ENCODE measurements around the gene TMEM178A.
"Not testable (repeated sequence)": the region's sequence is repeated elsewhere in the genome, so short reads cannot be mapped to it uniquely, and the experiment has no call there.

The TMEM178A gene

DNA sequence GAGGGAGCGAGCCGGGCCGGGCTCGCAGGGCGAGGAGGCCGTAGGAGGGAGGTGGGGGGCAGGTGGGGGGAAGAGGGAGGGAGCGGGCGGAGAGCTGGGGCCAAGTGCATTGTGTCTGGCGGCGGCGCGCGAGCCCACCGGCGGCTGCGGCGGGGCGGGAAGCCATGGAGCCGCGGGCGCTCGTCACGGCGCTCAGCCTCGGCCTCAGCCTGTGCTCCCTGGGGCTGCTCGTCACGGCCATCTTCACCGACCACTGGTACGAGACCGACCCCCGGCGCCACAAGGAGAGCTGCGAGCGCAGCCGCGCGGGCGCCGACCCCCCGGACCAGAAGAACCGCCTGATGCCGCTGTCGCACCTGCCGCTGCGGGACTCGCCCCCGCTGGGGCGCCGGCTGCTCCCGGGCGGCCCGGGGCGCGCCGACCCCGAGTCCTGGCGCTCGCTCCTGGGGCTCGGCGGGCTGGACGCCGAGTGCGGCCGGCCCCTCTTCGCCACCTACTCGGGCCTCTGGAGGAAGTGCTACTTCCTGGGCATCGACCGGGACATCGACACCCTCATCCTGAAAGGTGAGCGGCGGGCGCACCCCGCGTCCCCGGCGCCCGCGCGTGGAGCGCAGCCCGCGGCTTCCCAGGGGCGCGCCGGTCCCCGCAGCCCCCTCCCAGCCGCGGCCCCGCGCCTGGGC lies at the start of gene TMEM178A:
TSS of gene TMEM178A (plus strand) at position 107 of the 680 bp plus-strand sequence. CDS start at position 165, 58 bp downstream.
- DNase-seq = no peak

DNA sequence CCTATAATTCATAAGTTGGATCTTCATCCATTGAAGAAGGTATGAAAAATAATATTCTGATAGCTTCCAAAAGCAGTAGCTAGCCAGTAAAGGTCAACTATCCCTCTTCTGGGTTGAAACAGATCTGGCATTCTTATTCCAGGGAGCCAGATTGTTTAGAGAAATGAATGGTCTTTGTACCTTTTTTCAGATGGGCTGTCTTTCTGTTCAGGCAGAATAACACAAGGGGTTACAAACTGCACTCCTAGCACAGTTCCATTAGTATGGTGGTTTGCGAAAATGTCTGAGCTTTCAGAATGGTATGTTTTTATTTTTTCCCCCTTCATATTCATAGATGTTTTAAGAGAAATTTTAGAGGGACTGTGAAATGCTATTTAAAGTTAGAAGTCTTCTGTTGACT lies 47.5 kb upstream of the TMEM178A start:
- DNase-seq = no peak

DNA sequence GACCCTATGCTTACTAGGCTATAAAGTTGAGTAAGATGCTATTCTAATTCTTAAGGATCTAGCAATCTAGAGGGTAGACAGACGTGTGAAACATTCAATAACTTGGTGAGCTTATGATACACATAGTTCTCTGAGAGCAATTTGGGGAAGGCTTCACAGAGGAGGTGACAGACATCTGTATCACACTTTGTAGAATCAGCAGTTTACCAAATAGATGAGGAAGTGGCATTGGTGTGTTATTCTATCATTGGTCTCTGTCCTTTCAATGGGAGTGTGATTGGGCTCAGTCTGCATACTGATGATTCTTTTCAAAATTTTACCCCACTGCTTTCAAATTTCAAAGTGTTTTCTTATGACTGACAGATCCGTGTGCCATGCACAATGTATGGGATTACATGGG lies 47.0 kb upstream of the TMEM178A start:
- DNase-seq = peak in 1 of 2 donors; percentile 20

DNA sequence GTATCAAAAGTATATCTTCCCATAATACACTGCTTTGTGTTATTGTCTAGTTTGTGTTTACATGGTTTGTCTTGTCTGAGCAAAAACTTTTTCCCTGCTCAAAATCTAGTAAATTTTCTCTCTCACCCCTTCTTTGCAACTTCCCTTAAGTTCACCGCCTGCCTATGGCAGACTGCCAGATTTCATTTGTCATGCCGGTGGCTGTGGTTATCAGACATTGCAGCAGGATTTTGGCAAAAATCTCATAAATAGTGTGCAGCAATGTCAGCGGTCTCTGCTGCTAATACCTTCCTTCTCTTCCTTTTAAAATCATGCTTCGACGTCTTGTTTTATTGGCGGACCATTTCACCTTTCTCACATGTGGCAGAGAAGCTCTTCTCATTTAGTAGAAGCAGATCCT lies 45.6 kb upstream of the TMEM178A start:
- peak in 1 of 2 donors; percentile 88 for DNase-seq

DNA sequence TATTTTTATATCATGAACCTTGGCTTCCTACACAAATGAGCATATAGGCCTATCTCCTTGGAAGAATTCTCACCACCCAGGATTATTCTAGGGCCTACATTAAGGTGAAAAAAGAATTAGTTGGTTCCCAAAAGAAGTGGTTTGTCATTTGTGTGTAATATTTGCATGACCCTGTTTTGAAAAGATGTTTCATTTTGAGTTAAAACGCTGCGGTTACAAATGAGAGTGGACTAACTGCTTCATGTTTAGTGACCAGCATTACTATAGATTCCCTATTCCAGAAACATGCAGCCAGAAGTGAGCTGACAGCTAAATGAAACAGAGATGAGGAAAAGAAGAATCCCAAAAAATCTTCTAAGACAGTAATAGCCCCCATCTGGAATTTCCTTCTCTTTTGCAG lies 44.1 kb upstream of the TMEM178A start:
- no peak for DNase-seq

DNA sequence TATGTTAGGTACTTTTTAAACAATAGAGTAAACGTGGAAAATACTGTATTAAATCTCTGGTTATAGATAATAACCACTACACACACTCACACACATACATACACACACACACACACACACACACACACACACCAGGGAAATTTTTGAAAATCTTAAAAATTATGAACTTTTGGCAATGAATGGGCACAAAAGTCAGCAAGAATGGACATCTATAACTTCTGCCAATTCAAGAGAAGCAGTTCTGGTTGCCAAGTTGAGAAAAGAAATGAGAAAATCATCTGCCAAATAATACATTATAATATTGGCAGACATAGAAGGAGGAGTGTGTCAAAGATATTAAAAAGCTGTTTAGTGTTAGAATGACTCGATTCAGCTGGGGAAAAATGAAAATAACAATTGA lies 42.9 kb upstream of the TMEM178A start:
- DNase-seq = no peak

DNA sequence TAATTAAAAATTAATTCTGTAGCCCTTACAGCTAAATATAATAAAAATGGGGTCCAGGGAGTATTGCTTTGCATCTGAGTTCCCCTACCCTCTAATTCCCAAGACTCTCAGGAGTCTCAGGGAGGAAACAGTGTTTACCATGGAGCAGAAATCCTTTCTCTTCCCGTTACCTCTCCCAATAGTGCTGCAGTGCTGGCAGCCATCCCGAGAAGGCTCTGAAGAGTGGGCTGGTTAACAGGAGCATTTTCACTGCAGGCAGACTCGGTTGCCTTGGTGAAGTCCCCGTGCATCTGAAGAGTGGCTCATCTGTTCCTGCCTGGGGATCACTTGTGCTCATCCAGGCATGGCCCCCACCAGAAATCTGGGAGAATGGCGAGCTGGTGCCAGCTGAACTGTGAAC lies 41.8 kb upstream of the TMEM178A start:
- no peak for DNase-seq

DNA sequence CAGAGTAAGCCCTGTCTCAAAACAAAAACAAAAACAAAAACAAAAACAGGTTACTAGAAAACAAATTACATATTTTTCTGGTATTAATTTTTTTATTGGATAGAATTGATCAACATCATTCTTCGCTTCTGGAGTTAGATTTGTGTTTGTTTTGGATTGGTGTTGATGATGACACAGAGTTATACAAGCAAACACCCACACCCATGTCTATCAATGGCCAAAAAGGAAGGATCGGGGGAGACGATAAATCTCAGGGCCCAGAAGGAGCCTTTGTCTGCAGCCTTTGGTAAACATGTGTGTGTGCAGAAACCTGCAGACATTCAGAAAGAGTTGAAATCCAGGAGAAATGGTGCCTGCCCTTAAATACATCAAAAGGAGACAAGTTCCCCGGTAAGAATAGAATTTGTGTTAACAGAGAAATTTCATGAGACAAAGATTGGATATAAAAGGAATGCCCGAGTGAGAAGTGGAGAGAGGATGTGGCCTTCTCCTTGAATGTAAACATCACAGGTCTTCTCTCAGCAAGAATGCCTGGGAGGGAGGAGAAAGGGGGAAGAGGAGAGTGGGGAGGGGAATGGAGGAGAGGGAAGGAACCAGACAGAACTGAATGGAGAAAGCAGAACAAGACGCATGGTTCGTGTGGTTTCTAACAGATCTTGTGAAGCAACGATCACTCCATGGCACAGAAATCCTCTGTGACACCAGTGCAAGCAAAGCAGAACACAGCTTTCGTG lies 40.4 kb upstream of the TMEM178A start:
- peak in 1 of 2 donors; percentile 38 for DNase-seq

DNA sequence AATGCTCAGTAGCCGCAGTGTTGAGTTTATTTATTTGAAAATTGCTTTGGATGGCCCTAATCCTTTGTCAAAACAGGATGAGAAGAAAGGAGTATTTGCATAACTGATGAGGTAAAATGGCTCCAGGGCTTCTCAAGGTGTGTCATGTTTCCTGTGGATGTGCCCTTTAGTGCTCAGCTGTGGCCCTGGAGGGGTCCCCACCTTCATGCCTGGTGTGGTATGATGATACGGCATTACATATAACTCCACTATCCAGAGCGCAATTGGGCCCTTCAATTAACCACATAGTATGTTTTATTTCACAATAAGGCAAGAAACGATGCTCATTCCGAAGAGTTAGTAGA lies 39.8 kb upstream of the TMEM178A start:
- DNase-seq = no peak

DNA sequence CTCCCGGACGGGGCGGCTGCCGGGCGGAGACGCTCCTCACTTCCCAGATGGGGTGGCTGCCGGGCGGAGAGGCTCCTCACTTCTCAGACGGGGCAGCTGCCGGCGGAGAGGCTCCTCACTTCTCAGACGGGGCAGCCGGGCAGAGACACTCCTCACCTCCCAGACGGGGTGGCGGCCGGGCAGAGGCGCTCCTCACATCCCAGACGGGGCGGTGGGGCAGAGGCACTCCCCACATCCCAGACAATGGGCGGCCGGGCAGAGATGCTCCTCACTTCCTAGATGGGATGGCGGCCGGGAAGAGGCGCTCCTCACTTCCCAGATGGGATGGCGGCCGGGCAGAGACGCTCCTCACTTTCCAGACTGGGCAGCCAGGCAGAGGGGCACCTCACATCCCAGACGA lies 37.4 kb upstream of the TMEM178A start:
- not testable (repeated sequence) for DNase-seq

DNA sequence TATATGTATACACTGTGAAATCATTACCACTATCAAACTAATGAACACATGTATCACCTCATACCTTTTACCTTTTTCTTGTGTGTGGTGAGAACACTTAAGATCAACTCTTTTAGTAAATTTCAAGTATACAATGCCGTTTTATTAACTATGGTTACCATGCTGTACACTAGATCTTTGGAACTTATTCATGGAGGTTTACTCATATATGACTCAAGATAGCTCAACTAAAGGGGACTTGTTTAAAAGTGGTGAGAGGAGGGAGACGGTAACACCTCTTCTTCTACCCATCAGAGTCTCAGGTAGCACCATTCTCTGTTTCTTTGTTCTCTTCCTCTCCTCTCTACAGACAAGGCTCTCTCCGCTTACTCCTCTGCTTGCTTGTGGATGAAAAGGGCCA lies 36.1 kb upstream of the TMEM178A start:
- DNase-seq = no peak

DNA sequence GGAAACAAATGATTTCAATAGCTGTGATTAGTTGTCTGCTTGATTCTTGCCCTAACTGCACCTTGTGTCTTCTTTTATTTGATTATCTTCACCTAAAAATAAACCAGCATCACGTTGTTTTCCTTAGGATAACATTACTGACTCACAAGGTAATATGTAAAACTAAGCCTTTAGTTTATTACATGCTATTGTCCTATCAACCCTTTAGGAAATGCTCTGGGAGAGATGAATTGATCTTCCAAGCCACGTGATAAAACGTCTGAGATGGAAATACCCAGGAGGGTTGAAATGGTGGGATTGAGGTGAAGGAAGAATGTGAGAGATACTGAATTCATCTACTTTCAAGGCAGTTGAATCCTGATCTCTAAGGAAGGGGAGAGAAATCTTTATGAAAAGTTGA lies 34.5 kb upstream of the TMEM178A start:
- no peak for DNase-seq

DNA sequence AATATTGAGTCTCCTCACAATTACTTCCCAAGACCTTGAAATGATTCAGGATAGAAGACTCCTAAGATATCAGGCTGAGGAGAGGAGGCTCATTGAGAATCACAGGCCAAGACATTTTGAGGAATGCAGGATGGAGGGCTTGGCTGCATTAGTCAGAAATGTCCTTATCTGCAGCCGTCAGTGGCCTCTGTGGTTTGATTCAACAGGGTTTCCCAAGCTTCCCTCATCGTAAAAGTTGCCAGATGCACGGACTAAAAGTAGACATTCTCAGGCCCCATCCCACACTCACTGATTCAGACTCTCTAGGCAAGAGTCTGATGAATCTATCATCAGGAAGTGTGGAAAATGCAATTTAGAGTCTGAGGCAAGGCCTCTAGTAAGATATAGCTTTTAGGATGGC lies 34.0 kb upstream of the TMEM178A start:
- DNase-seq = peak in 1 of 2 donors; percentile 84

DNA sequence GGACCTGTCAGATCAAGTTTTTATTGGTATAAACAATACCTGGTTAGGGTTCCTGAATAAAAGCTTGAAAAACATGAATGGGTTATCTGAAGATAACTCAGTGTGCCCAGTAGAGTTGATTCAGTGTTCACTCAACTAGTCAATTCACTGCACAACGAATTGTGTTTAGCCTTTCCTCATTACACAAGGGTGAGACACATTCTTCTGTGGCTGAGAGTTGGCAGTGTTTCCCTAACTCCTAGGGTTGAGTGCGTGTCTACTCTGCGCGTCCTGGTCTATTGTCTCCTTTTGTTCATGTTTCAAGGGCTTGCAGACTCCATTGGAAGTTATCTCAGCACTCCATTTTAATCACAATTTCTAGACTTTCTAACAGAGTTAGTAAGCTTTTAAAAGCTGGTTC lies 32.8 kb upstream of the TMEM178A start:
- no peak for DNase-seq

DNA sequence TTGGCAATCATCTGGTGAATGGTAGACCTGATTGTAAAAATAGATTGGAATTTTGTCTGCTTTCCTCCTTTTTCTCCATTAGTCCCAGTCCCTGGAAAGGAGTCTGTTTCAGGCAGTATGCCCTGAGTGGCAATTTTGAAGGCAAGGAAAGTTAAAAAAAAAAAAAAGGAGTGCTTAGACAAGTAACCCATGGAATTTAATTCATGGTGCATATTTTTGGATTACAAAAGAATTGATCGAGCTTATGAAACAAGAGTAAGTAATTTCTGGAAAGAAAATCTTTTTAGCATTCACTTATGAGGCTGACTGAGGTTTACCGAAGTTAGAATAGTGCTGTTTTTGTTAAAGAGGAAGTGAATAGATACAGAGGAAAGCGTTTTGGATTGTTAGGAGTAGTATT lies 29.4 kb upstream of the TMEM178A start:
- DNase-seq = no peak

DNA sequence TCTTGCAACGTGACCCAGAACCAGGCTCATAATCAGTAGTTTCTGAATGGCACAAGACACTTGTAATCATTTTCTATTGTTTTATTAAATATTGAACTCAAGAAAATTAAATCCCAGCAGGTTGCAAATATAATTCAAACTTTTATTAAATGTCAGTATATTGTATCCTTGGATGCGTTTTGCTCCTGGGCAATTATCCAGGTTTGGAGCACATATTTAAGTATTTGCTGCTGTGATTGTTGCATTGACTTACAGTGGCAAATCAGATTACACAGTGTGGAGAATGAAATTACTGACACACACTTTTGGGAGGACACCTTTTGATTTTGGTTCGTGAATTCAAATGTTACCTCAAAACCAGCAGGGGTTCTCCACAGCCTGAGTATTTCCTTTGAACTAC lies 27.1 kb upstream of the TMEM178A start:
- DNase-seq = no peak

DNA sequence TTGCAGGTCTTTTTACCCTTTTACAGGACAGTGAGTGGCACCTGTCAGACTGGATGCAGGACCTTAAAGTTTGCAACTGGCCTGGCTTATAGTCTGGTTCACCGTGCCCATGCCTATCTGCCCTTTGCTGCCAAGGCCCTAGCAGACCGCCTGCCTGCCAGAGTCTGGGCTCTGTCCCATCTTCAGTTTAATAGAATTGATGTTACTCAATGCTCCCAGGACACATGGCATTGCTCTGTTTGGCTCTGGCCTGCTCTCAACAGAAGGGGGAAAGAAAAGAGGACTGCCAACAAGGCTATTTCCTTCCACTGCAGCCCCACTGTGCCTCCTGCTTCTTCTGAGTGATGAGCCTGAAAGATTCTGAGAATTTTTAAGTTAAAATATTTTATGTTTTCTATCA lies 25.6 kb upstream of the TMEM178A start:
- DNase-seq = no peak

DNA sequence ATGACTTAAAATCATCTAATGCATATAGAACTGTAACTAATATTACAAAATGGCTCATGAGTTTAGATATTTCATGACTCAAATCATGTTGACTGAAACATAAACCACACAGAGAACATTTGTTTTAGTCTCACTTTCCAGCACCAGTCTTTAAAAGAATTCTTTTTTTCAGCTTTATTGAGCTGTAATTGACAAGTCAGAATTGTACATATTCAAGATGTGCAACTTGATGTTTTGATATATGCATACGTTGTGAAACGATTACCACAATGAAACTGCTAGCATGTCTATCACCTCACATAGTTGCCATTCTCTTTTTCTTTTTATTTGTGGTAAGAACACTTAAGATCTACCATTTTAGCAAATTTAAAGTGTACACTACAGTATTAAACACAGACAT lies 25.0 kb upstream of the TMEM178A start:
- no peak for DNase-seq

DNA sequence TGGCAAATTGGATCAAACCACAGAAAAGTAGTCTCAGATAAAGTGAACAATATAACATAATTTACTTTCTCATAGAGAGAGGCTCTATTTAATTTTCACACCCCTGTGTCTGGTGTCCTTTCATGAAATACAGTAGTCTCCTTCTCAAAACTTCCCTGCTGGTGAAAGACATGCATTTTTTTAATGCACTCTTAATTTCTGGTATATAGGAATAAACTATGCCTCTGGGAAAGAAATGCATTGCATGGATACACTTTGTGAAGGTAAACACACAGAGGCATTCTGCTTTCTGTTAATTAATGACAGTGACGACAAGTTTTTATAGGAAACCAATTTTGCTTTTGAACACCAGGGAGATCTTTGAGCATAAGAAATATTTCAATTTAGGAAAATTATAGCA lies 24.1 kb upstream of the TMEM178A start:
- no peak for DNase-seq

DNA sequence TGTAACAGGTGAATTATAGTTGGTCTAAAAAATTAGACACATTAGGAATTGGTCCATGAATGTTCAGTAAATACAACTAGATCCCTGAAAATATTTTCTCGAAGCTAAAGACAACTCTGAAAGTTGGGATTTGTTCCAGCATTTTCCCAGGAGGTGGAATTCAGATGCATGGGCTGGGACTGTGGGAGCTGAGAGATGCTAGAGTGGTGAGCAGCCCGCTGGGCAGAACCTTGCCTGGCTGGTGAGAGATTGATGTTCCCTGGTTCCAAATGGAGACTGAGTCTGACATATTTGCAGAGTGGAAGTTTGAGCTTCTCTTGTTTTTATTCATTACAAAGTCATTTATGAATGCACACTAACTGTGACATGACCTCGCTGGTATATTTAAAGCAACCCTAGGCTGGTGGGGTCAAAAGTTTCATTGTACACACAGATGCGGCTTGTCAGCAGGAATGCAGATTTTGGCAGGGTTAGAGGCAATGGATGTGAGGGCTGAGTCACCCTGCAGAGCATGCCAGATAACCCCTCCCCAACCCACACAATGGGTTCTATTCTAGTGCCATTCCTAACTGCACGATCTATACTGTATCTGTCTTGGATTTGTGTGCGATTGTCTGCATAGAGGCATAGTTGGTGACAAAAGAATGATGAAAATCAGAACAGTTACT lies 23.5 kb upstream of the TMEM178A start:
- no peak for DNase-seq

DNA sequence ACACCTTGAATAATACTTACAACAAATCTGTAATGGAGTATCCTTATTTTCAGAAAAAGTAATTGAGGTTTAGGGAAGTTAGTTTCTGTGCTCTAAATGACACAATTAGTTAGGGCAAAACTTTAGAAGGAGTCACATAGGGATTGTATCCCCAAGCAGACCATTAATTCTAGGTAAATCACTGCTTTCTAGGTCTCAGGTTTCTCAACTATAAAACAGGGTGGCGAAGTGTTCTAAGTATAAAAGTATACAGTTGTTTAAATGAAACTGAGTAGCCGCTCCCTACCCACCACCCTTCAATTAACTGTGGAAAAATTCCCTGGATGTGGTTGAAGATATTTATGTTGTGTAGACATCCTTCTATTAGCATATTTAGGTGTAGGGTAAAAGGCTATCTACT lies 19.9 kb upstream of the TMEM178A start:
- DNase-seq = no peak

DNA sequence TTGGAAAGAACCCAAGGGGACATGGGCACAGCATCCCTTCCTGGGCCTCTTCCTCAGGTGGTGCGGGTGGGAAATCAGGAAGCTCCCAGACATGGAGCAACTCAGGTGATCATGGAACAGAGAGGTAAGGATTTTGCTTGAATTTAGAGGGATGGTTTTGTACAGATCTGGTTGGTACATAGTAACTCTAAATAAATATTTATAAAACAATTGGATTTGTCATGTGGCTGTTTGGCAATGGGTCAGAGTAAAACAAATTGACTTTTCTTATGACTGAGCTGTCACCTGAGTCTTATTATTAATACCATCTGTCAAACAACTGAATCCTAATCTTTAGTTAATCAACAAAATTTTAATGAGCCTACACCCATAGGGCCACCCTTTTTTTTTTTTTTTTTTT lies 19.4 kb upstream of the TMEM178A start:
- no peak for DNase-seq

DNA sequence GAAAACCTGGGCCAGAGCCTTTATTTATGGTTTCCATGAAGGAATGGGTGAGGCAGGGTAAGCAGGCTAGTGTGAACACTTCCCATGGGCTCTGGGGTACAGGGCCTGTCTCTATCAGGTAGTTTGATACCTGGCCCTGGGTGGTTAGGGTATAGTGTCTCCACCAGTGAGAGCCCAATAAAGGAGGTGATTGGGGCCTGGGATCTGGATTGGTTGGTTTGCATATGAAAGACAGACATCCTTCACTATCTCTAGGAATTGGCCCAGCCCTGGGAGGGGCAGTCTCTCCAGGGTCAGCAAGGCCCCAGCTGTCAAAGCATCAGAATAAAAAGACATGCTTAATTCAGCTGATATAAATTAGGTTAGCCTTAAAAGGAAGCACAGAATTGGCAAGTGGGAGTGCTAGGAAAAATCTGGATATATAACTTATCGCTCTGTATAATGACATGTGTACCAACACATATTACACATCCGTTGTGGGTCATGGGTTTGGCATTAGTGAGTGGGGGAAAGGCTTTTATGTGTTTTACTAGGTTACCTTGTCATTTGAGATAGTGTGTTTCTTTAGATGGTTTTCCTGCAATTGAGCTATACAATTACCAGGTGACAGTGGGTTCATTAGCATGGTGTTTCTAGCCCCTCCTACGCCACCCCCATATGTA lies 18.5 kb upstream of the TMEM178A start:
- no peak for DNase-seq

DNA sequence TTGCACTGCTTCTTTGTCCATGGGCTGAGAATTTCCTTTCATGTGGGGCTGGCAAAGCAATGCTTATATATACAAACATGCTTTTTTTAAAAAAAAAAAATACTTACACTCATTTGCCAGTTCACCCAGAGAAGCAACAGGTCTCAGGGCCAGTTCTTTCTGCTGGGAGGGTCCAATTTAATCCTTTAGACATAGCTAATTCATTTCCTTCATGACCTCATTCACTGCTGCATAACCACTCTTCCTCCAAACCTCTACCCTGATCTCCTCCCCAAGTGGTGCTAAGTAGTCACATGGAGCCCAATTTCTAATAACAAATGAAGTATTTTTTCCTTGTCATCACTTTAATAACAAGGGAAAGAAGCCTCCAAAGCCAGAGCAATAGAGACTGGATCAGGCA lies 17.1 kb upstream of the TMEM178A start:
- no peak for DNase-seq
